PC-9 (cell line): ENCODE data around the gene SEMA3C. TPM values are rescaled to one million over a fixed set of nuclear protein-coding genes. Genes with fewer than 3 reads are reported as not detected.

Source experiments
- BruUV-seq: library from RNA; stranded (reverse); fragments of 400-500 nt; replicated peaks from 2 replicates; lab custom pipeline; 2021; lab: Mats Ljungman, UMichigan
- CTCF ChIA-PET: fragments of 300-600 bp; sonication (Branson Sonifier 250); formaldehyde crosslinking; loops from one replicate; lab custom pipeline; 2022; ENCODE audit warnings: antibody characterized with exemption; lab: Charles Lee
- POLR2A ChIA-PET: fragments of 300-600 bp; sonication (Branson Sonifier 250); formaldehyde crosslinking; loops from one replicate; lab custom pipeline; 2022; ENCODE audit warnings: antibody characterized with exemption; ENCODE audit not compliant: unreplicated experiment; lab: Charles Lee
- DNase-seq, 2 experiments: peaks; one replicate each; pipeline versions ENCODE4 v3.0.0 to v3.0.0-alpha.2; 2015 to 2022; ENCODE audit warnings: mixed read lengths in 1 of 2
- H2AFZ ChIP-seq: fragments of 200-600 bp; sonication (generic); 2 replicates; pipeline ENCODE4 v1.8.1; 2017; ENCODE audit warnings: antibody characterized with exemption
- H3F3A ChIP-seq: fragments of 200-600 bp; sonication (generic); 2 replicates; pipeline ENCODE4 v1.8.1; 2017; ENCODE audit warnings: antibody characterized with exemption, mild to moderate bottlenecking, low read depth; ENCODE audit not compliant: insufficient read depth
- H3K27ac ChIP-seq: fragments of 200-600 bp; sonication (generic); 2 replicates; pipeline ENCODE4 v1.6.1; 2016; ENCODE audit warnings: mixed run types
- H3K27me3 ChIP-seq: fragments of 200-600 bp; sonication (generic); 2 replicates; pipeline ENCODE4 v1.6.1; 2016; ENCODE audit warnings: low read depth, mixed run types; ENCODE audit not compliant: insufficient read depth
- H3K36me3 ChIP-seq: fragments of 200-600 bp; sonication (generic); 2 replicates; pipeline ENCODE4 v1.6.1; 2016; ENCODE audit warnings: low read depth, mixed run types
- H3K4me1 ChIP-seq: fragments of 200-600 bp; sonication (generic); replicated peaks from 2 replicates; pipeline ENCODE4 v1.6.1; 2016; ENCODE audit warnings: mixed run types; ENCODE audit not compliant: insufficient read depth
- H3K4me2 ChIP-seq: fragments of 200-600 bp; sonication (generic); 2 replicates; pipeline ENCODE4 v1.6.1; 2017; ENCODE audit warnings: mixed run types
- H3K4me3 ChIP-seq: fragments of 200-600 bp; sonication (generic); 2 replicates; pipeline ENCODE4 v1.6.1; 2016; ENCODE audit warnings: mixed run types
- H3K79me2 ChIP-seq: fragments of 200-600 bp; sonication (generic); 2 replicates; pipeline ENCODE4 v1.6.1; 2017; ENCODE audit warnings: low read depth, mixed run types
- H3K9me2 ChIP-seq: fragments of 200-600 bp; sonication (generic); 2 replicates; pipeline ENCODE4 v1.8.1; 2017; ENCODE audit warnings: mild to moderate bottlenecking; ENCODE audit not compliant: insufficient read depth
- H3K9me3 ChIP-seq: fragments of 200-600 bp; sonication (generic); 2 replicates; pipeline ENCODE4 v1.8.1; 2016; ENCODE audit warnings: low read depth; ENCODE audit not compliant: insufficient read depth
- H4K20me1 ChIP-seq: fragments of 200-600 bp; sonication (generic); 2 replicates; pipeline ENCODE4 v1.8.1; 2017; ENCODE audit not compliant: insufficient read depth
- CTCF ChIP-seq: fragments of 200-600 bp; sonication (generic); conservative IDR thresholded peaks from 2 replicates; pipeline ENCODE4 v1.6.1; 2017; ENCODE audit warnings: mixed run types, antibody characterized with exemption, mild to moderate bottlenecking, moderate library complexity
- EZH2 ChIP-seq: fragments of 200-600 bp; sonication (generic); IDR thresholded peaks from 2 replicates; pipeline ENCODE4 v1.8.0; 2017; ENCODE audit warnings: antibody characterized with exemption, low read depth
- intact Hi-C: fragments of 100-400 bp; cut with micrococcal nuclease; formaldehyde crosslinking; loops from one replicate; pipeline ENCODE4 v1.10.0; 2022; ENCODE audit not compliant: unreplicated experiment
- total RNA-seq: library from RNA; stranded (reverse); gene quantifications from 2 replicates; pipeline ENCODE4 v1.2.3, GENCODE V29; 2021

SEMA3C gene
- total RNA-seq, 1 experiment from 2014 or later, result 19.9 TPM

GRCh38 chr7:80804589-80804988 lies 114.3 kb downstream of the SEMA3C start:
- DNase-seq, result no peak
- H4K20me1 ChIP-seq, result no peaks in the 10 kb centered on the region
- H3K4me2 ChIP-seq, result no peak overlapping the region
- POLR2A ChIA-PET, result no interaction called here
- no peaks in the 10 kb centered on the region for H3K4me1 ChIP-seq
- intact Hi-C loops, result no loop called here
- no peak overlapping the region for H3K4me3 ChIP-seq
- H3K36me3 ChIP-seq, result no peaks in the 10 kb centered on the region
- peaks cover 6% of the 10 kb centered on the region; the same call in 1 of the 2 replicates for H3F3A ChIP-seq
- no peaks in the 10 kb centered on the region for H3K9me2 ChIP-seq
- TF ChIP-seq EZH2 (no peak), CTCF (no peak)
- CTCF ChIA-PET, result no interaction called here
- H3K79me2 ChIP-seq, result no peaks in the 10 kb centered on the region
- H3K9me3 ChIP-seq, result peaks cover 6% of the 10 kb centered on the region; the same call in 1 of the 2 replicates
- no peak overlapping the region for H2AFZ ChIP-seq
- H3K27me3 ChIP-seq, result no peaks in the 10 kb centered on the region
- H3K27ac ChIP-seq, result no peak overlapping the region
- no TSS peak for BruUV-seq

- POLR2A ChIA-PET, result interaction anchor here (0.5 kb wide), 1 partner anchor 13 kb away, joined by 28 read pairs; no protein-coding TSS in a partner anchor
Measured at GRCh38 chr7:80802527-80802926, 116.3 kb downstream of the SEMA3C start.

GRCh38 chr7:80794631-80795573 lies 123.9 kb downstream of the SEMA3C start:
- POLR2A ChIA-PET, result no interaction called here
- intact Hi-C loops, result no loop called here
- no peak for DNase-seq
- H3K9me3 ChIP-seq, result no peaks in the 10 kb centered on the region
- TF ChIP-seq EZH2 (no peak), CTCF (no peak)
- H3K27me3 ChIP-seq, result no peaks in the 10 kb centered on the region
- no peaks in the 10 kb centered on the region for H3F3A ChIP-seq
- no peak overlapping the region for H3K4me2 ChIP-seq
- BruUV-seq, result no TSS peak
- H3K27ac ChIP-seq, result no peak overlapping the region
- H4K20me1 ChIP-seq, result 0 out of 2 replicates have a peak, but pooled peaks cover 4% of the 10 kb centered on the region
- no peak overlapping the region for H2AFZ ChIP-seq
- no peaks in the 10 kb centered on the region for H3K36me3 ChIP-seq
- H3K79me2 ChIP-seq, result no peaks in the 10 kb centered on the region
- H3K4me3 ChIP-seq, result no peak overlapping the region
- no peaks in the 10 kb centered on the region for H3K4me1 ChIP-seq
- CTCF ChIA-PET, result interaction anchor here (0.6 kb wide), 1 partner anchor 1422 kb away, joined by 5 read pairs; no protein-coding TSS in a partner anchor
- H3K9me2 ChIP-seq, result no peaks in the 10 kb centered on the region

More at GRCh38 chr7:80802527-80802926, 116.3 kb downstream of the SEMA3C start:
- H2AFZ ChIP-seq, result no peak overlapping the region
- TF ChIP-seq EZH2 (no peak), CTCF (no peak)
- H3K36me3 ChIP-seq, result no peaks in the 10 kb centered on the region
- no peak overlapping the region for H3K4me3 ChIP-seq
- no peaks in the 10 kb centered on the region for H3K9me3 ChIP-seq
- H3K79me2 ChIP-seq, result no peaks in the 10 kb centered on the region
- no peaks in the 10 kb centered on the region; the same call in 1 of the 2 replicates for H3F3A ChIP-seq
- H3K27ac ChIP-seq, result no peak overlapping the region
- no peaks in the 10 kb centered on the region for H3K27me3 ChIP-seq
- intact Hi-C loops, result no loop called here
- no peaks in the 10 kb centered on the region for H3K4me1 ChIP-seq
- H4K20me1 ChIP-seq, result no peaks in the 10 kb centered on the region
- BruUV-seq, result no TSS peak
- CTCF ChIA-PET, result no interaction called here
- no peak overlapping the region for H3K4me2 ChIP-seq
- DNase-seq, result no peak
- no peaks in the 10 kb centered on the region for H3K9me2 ChIP-seq
